GM19463 (cell line): Measurements from ENCODE around the gene PARP14.

Experiments
- ATAC-seq: cut with Tn5 transposase; IDR thresholded peaks from one replicate; pipeline ENCODE4 v1.9.1; 2021; ENCODE audit warnings: mild to moderate bottlenecking, moderate library complexity; ENCODE audit not compliant: unreplicated experiment

PARP14 gene

DNA sequence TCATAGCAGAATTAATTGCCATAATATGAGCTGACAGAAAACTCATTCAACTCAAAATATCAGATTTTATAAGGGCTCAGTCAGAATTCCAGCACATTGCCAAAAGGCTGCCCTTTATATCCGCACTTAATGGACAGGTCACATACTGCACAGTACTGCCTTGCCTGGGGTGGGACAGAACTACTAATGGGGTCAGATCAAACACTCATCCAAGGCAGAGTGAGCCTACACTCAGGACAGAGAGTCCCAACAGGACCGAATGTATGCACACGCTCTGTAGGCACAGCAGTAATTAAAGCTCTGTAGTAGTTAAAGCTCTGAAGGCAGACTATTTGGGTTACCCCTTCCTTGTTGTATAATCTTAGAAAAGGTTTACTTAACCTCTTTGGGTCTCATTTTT is 85.8 kb downstream of the PARP14 start:
- ATAC-seq: no peak

DNA sequence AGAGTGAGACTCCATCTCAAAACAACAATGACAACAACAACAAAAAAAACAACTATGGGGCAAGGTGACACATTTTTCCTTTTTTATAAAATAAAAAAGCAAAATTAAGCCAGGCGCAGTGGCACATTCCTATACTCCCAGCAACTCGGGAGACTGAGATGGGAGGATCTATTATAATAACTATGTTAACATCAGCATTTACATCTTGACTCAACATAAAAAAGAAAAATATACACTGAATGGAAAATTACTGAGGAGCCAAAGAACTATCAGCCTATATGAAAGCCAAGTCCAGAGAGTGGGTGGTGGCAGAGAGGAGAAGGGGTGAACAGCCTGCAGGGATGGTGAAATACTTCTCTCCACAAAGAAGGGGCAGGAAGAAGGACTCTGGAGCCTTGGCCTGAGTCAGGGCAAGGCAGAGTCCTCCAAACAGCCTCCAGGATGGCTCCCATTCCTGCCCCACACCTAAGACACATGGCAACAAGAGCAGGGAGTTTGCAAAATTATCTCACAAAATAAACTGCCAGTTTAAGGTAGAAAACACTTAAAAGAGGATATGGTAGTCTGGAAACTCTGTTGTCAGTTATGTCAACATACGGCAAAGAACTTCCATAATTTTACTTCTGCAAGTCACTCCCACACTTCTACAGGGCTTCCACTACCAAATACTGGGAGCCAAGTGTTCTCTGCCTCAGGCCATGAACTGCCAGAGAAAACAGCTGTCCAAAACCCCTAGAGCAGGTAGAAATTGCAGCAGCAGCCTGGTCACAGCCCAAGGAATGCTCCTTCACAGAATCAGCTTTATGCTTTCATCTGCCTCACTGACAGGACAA is 87.1 kb downstream of the PARP14 start:
- no peak for ATAC-seq

DNA sequence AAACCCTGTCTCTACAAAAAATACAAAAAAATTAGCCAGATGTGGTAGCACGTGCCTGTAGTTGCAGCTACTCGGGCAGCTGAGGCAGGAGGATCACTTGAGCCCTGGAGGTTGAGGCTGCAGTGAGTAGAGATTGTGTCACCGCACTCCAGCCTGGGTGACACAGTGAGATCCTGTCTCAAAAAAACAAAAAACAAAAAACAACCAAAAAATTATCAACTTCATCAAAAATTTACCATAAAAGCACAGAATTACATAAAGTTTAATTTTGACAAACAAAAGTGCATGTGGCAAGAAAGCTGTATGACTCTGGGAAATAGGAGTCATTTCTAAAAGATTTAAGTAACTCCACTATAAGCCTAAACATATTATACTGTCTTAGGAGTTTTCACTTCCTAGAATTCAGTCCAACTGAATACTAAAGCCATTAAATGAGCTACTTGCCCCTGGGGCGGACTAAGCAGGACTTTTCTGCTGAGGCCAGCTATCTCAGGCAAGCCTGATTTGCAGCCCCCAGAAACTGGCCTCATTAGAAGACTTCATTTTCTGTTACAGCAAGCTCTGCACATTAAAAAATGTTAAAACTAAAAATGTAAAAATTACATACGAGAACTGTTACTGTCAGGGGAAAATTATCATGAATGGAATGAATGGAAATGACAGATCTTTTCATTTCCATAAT is 90.0 kb downstream of the PARP14 start:
- ATAC-seq: no peak

DNA sequence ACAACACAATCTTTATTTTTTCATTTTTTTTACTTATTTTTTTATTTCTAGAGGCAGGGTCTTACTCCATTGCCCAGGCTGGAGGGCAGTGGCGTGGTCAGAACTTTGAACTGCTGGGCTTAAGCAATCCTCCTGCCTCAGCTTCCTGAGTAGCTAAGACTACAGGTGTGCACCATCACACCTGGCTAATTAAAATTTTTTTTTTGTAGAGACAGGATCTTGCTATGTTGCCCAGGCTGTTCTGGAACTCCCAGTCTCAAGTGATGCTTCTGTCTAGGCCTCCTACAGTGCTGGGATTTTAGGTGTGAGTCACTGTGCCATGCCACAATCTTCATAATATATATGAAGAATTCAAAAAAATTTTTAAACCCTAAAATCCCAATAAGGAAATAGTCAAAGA is 92.2 kb downstream of the PARP14 start:
- ATAC-seq: no peak

DNA sequence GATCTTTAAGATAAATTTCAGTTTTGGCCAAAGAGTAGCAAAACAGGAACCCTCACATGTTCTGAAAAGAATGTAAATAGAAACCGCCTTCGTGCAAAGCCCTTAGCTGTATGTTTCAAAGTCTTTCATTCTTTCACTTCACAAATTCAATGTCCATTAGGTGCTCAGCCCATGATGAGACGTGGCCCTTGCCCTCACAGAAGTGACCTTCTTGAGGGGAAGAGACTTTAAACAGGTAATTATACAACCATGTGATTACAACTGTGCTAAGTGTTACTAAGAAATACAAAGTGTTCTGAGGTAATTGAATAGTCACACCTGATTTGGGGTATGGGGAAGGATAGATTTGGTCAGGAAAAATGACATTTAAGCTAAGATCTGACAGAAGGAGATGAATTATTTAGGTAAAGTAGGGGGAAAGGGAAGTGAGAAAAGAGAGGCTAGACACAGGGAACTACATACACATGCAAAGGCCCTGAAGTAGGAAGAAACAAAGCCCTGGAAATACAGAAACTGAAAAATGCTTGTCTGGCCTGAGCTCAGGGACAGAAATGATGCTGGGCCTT is 93.4 kb downstream of the PARP14 start:
- ATAC-seq: peak; percentile 75

DNA sequence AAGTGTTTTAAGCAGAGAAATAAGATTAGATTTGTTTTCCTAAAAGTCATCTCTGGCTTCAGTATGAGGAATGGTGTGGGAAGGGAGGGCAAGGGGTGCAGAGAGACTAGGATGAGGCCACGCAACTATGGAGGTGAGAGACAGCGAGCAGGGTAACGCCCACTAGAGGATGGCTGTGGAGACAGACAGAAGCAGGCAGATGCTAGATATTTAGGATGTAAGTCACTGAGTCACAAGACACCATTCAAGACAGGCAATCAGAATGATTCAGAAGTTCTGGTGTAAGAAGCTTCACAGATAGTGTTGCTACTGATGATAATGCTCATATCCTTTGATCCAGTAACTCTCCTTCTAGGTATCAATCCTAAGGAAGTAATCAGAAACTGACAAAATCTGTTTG is 93.9 kb downstream of the PARP14 start:
- peak; percentile 11 for ATAC-seq

DNA sequence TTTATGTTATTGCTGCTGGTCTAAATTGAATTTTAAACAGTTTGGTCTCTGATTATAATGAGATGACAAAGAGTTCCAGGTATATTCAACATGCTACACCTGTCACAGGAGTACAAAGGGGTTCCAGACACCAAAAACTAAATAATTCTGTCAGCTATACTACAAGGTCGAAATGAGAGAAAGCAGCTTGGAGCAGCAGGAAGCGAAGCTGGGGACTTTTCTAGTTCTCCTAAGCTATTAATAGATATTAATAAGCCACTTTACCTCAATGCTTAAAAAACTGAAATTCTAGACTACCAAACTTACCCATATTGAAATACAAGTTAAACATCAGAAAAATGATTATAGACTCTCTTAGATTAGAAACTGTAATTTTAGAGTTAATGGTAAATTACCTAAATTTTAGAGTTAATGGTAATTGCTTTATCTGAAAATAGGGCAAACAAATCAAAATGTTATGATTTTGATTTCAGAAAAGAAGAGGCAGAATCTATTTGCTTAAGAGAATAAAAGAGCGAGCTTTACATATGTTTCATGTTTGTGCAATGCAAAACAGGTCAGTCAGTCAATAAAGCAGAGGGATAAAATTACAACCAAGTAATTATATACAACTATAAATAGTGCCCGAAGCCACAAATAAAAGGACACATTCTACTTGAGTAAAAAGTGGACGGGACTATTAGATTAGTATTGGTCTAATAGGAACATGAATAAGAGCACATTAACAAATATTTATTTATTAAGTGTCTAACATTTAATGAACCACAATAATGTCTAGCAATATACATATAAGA is 96.2 kb downstream of the PARP14 start:
- no peak for ATAC-seq

DNA sequence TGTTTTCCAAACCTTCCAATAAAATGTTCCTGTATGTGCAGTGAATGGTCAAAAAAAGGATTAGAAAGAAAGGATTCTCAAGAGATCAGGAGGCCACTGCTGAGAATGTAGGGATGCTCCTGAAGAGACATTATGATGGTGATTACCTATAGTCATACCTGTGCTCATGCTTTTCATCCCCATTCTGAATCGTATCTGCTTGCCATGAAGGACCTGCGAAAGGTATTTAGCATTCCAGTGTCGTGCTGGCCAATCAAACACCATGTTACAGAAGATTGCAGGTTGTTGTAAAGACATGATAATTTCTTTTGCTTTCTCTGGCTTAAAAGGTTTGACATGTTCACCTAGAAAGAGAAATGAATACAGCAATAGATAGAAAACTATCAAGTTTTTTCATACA is 96.9 kb downstream of the PARP14 start:
- no peak for ATAC-seq
